GM18526 (cell line): ENCODE measurements around the gene LRRC4C.

Experiments used
- POLR2A ChIP-seq: IDR thresholded peaks from 3 replicates; pipeline ENCODE4 v1.6.1; 2011; ENCODE audit not compliant: insufficient read length; ENCODE audit errors: extremely low read depth

The LRRC4C gene

DNA sequence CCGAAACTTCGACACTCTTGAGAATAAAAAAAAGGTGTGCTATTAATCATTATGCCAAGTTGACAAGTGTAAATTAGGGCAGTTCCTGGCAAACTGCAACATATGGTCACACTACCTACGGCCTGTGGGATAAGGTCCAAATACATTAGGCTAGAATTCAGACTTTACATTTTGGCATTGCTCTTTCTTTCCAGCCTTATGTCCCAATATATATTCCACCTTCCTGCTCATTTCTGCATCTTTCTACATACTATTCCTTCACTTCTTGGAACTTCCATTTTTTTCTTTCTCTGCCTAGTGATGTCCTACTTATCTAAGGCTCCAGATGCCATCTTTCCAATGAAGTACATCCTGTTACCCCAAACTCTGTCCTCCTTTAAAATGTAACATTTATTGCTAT, 577.2 kb downstream of the LRRC4C start:
- TF ChIP-seq POLR2A = no peak

DNA sequence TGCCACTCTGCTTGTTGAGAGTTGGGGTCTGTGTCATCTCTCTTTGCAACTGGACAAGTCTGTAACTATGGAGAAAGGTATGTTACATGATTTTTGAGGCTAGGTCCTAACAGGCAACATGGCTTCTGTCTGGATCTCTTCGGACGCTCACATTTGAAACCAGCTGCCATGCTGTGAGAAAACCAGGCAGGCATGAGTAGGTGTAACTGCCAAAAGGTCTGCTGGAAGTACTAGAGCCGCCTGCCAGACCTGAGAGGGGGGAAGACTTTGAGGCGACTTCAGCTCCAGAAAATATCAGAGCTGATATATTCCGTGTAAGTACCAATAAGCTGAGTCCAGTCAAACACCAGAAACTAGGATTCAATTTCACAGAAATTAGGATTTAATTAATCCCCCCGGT, 579.5 kb downstream of the LRRC4C start:
- TF ChIP-seq POLR2A = no peak

DNA sequence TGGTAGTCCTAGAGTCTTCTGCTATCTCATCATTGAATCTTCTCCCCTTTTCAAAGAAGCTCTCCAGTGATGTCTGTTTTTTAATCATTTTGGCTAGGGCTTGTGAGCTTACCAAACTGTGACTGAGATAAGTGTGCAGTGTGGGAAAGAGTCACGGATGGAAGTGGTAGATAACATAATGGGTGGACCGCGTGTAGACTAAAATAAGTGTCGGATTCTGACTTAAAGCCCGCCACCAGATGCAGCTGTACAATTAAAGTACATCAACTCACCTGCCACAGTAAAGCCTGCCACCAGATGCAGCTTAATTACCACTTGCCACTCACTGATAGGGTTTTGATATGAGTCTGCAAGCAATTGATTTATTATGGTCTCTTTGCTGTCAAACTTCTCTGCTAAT, 581.5 kb downstream of the LRRC4C start:
- TF ChIP-seq POLR2A = no peak

DNA sequence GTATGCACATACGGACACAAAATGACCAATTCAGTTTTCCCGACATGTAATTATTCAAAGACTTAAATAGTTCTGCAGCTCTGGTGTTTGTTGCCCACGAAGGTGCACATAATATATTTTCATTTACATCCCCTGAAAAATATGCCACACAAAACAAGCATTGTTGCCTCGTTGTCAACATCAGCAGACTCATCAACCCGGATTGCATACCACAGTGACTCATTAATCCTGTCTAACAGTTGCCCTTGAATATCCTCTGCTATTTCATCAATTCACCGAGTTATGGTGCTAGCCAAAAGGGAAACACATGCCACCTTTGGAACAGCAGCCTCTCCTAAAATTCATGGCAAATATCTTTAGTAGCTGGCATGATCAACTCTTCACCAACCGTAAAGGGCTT, 582.2 kb downstream of the LRRC4C start:
- TF ChIP-seq POLR2A = no peak

DNA sequence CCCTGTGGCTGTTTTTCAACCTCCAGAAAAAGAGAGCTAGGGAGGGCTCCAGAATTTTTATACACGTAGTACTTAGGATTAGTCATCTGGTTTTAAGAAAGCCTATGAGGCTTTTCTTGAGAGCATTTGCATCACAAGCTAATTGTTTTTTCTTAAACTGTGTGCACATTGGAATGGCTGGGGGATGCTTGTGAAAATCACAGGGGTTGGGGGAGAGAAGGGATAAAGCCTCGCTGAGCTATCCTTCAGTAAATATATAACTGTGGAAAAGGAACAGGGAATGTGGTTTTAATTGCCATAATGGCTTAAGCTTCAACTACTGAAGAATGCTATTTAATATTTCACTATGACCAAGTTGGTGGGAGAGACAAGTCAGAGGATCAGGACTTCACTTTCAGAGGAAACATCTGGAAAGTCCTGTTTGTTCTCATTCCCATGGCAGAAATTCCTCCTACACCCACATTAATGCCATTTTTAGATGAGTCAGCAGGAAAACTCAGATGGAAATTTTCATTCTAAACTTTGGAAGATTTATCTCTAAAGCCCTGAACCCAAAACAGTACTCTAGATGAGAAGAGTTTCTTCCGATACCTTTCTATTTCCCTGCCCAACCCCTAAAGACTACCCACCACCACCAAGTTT, 591.3 kb downstream of the LRRC4C start:
- no peak for TF ChIP-seq POLR2A

DNA sequence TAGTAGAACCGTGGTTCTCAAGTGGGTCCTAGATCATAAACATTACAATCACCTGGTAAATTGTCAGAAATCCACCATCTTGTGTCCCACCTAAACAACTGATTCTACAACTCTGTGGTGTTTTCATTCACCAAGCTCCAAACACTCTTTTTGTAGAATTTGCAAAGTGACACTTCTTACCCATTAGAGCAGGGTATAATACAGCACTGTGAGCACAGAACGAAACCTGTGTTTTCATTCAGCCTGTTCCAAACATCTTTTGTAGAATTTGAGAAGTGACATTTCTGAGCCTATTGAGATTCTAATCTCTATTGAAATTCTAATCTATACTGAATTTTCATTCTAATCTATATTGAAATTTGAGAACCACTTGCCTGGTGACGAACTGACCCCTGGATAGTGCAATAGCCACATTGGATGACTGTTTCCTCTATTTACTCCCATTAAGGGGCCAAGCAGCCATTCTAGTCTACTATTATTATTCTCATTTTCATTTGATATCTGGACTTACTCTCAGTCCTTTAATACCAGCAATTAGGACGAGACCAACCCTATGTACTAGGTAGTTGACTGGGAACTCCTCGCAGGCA, 616.6 kb downstream of the LRRC4C start:
- no peak for TF ChIP-seq POLR2A

DNA sequence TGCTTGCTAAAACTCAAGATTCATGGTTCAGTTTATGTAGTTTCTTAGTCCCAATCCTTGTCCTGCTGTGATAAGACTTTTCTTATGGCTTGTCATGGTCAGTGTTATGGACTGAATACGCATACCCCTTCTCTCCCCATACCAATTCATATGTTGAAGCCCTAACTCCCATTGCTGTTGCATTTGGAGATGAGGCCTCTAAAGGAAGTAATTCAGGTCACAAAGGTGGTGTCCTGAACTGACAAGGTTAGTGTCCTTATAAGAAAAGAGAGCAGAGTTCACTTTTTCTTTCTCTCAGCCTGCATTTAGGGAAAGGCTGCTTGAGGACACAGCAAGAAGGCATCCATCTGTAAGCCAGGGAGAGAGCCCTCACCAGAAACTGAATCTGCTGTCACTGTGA, 618.2 kb downstream of the LRRC4C start:
- no peak for TF ChIP-seq POLR2A

DNA sequence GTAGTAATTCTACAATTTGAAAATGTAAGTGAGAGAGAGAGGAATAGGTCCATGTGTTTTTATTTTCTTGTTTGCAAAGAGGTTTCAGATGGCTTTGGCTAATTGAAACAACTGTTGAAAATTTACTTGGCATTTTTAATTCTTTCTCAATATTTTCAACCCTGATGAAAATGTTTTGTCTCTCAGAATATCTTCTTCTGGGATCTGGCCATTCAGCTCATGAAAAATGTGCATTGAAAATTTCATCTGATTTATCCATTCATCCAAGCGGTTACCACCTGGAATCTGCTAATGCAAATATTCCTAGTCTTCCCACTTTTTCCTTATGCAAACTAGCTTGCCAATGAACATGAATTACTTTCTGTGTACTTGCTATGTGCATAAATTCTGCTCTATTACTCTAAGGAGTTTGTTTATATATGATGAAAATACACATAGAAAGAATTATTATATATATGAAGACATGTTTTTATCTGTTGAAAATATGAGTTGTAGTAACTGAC, 621.2 kb downstream of the LRRC4C start:
- TF ChIP-seq POLR2A = no peak

DNA sequence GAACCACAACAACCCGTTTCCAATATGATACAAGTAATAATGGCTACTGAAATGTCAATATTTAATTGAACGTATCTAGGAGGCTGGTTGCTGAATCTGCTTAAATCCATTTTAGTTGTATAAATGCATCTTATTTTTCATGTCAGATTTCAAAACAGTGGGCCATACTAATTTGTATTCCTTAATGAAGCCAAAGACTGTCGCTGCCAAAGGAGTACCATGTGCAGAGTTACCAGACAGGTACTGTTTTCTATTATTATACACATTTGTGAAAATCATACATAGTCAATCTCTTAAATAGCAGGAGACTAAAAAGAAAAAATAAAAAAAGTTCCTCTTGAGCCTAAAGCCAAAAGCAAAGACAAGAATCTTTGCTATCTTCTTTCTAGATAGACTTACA, 632.3 kb downstream of the LRRC4C start:
- TF ChIP-seq POLR2A = no peak

DNA sequence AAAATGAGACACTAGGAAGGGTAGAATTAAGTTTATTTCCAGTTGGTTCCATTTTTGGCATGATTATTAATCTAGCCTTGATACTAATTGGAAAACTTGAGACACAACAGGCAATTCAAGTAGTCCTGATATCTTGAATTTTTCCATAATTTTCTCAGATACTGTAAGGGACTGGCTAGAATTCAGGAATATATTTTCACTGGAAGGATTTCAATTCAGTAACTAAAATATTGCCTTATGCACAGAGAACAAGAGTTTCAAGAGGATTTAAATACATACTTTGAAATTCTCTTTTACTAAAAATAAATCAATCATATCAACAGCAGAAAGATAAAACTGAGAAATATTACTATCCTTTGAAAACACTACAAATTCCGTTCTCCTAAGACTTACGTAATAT, 632.9 kb downstream of the LRRC4C start:
- no peak for TF ChIP-seq POLR2A

DNA sequence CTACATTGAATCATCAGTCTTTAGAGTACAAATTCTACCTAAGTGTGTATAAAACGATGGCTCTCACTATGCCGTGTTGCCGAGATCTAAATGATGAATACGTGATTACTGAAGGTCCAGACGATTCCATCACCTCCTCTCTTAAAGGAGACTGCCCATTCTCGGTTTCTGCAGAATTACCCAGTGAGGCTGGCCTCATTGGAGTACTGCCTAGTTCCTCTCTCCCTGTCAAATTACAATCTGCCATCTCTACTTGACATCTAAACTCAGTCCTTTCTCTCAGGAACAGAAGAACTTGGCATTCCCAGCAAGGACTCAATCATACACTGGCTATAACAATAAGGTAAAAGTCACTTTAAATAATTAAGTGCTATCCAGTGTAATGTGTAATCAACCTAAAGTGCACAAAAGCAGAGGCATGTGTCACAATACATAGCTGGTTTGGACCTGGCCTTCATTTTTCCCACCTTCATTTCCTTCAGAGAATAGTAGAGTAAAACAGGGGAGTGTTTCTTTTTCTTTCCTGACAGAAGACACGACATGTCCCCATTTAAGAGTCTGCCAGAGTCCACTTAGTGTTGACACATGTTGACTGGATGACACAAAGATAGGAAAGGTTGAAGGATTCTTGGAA, 634.1 kb downstream of the LRRC4C start:
- no peak for TF ChIP-seq POLR2A

DNA sequence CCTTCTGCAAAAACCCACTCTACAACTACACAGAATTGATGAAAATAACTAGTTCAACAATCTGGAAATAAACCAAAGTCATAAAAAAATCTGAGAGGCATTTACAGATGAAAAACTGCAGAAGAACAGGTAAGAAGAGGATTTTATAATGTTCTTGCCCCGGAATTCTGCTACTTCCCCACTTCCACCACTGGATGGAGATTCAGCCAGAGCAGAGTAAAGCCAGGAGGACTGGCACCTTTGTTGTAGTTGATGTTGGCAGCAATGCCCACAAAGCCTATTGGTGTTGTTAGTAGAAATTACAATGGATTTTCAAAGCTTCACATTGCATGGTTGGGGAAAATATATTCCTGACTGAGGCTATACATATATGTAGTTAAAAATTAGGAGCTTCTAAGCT, 640.2 kb downstream of the LRRC4C start:
- TF ChIP-seq POLR2A = no peak

DNA sequence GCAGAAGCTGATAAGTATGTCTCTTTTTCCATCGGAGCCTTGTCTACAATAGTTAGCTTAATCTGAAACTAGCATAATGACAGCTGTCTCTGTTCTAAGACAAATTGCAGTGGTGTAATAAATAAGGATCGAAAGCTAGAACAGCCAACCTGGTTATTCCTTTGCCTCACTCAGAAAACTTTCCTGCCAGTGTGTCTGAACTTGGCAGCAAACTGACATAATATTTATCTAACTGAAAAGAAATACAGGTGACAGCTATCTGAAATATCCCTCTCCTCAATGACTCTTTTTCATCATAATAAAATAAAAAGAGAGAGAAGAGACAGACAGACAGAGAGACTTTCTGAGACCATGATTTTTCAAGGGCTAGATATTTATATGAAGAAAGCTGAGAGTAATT, 642.5 kb downstream of the LRRC4C start:
- no peak for TF ChIP-seq POLR2A

DNA sequence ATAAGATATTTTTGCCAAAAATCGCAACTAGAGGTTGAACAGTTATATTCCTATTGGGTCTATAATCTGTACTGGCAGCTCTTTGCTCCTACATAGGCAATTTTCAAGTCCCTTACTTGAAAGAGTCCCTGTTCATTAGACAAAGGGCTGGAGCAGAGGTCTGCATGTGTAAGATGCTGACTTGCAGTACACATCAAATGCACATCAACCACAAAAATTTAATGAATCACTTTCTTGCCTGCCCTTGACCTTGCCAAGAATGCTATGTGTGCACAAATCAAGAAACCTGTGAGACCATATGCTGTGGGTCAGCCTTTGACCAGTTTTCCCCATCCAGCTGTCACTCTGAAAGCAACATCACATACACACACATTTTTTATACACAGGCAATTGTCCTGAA, 661.5 kb downstream of the LRRC4C start:
- TF ChIP-seq POLR2A = no peak

DNA sequence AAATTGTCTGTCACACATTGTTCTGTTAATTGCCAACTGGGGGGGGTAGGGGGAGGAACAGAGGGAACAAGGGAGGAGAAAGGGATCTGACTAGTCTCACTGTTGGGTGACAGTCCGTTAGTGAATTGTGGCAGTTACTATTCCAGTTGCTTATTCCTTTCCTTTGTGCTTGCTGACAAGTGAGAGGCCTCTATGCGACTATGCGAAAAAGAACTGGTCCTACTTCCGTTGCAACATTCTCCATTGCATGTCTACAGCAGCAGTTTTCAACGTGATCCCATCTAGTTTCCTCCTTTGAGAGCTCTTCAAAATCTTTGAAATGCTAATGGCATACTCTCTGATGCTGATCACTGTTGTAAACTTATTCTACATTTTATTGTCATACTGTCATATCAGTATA, 672.2 kb downstream of the LRRC4C start:
- TF ChIP-seq POLR2A = no peak

DNA sequence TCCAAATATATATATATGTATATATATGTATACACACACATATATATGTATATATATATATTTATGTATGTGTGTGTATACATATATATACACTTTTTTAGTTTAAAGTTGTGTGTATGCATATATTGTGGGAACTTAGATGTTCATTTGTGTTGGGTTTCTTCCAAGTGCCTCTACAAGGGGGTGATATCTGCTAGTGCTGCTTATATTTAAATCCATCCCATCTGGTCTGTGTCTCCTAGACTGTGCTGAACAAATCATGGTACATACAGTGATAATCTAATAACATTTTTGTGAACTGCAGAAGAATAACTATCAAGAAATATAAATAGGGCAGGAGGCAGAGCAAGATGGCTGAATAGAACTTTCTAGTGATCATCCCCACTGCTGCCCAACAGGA, 696.4 kb downstream of the LRRC4C start:
- no peak for TF ChIP-seq POLR2A

DNA sequence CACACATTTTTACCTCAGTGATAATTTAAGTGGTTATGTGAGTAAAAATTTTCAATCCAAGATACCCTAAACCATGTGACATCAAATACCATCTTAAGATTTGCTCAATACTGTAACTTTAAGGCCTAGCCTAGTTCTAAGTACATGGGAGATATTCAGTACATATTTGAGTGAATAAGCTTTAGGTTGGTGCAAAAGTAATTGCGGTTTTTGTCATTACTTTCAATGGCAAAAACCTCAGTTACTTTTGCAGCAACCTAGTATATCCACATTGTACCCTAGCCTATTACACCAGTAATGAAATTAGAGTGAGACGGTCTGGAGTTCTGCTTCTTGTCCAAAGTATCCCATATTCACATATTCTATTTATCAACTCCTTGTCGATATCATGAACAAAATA, 700.1 kb downstream of the LRRC4C start:
- TF ChIP-seq POLR2A = no peak
